GM13976 (cell line): ENCODE results near the gene YAE1.

Source experiments
- DNase-seq: peaks from one replicate; pipeline ENCODE4 v3.0.0; 2012; ENCODE audit warnings: low spot score
- CTCF ChIP-seq: IDR thresholded peaks from 2 replicates; pipeline ENCODE4 v1.5.1; 2012; ENCODE audit warnings: borderline replicate concordance, mild to moderate bottlenecking; ENCODE audit not compliant: insufficient read depth; ENCODE audit errors: extremely low read depth, missing control alignments, control extremely low read depth
- in situ Hi-C: fragments of 300-500 bp; cut with MboI; formaldehyde crosslinking; loops from one replicate; pipeline ENCODE4 v1.12.0; 2022; ENCODE audit warnings: low sequenced_read_pairs, mixed read lengths, inconsistent platforms; ENCODE audit not compliant: unreplicated experiment

Gene YAE1

GRCh38 chr7:39566023-39566921, at the start of gene YAE1:
TSS of gene YAE1 (plus strand) at chr7:39566404. CDS start at chr7:39566419, 15 bp downstream.
- TF ChIP-seq CTCF, result no peak
- peak; percentile 95 for DNase-seq
- in situ Hi-C loops, result no loop called here

- no peak for DNase-seq
- in situ Hi-C loops, result no loop called here
- no peak for TF ChIP-seq CTCF
Measured at GRCh38 chr7:39516498-39516897, 49.7 kb upstream of the YAE1 start.

- in situ Hi-C loops, result no loop called here
- no peak for TF ChIP-seq CTCF
- no peak for DNase-seq
Measured at GRCh38 chr7:39517240-39517639, 49.0 kb upstream of the YAE1 start.

- no peak for TF ChIP-seq CTCF
- no peak for DNase-seq
- in situ Hi-C loops, result no loop called here
Measured at GRCh38 chr7:39525926-39526325, 40.3 kb upstream of the YAE1 start.

- in situ Hi-C loops, result no loop called here
- TF ChIP-seq CTCF, result no peak
- no peak for DNase-seq
Measured at GRCh38 chr7:39526666-39527065, 39.5 kb upstream of the YAE1 start.

- no peak for DNase-seq
- TF ChIP-seq CTCF, result no peak
- in situ Hi-C loops, result no loop called here
Measured at GRCh38 chr7:39527296-39527695, 38.9 kb upstream of the YAE1 start.
